CD4-positive, alpha-beta memory T cell (primary cell): ENCODE data around the gene C6orf136. TPM values are rescaled to one million over a fixed set of nuclear protein-coding genes. Genes with fewer than 3 reads are reported as not detected.

Experiments used
- CTCF ChIA-PET: fragments of 350-600 bp; sonication (Branson Sonifier 250); formaldehyde crosslinking; loops from one replicate; lab custom pipeline; 2021; ENCODE audit warnings: inconsistent platforms; ENCODE audit not compliant: partially characterized antibody; lab: Charles Lee
- POLR2A ChIA-PET: fragments of 350-600 bp; sonication (Branson Sonifier 250); formaldehyde crosslinking; loops from one replicate; lab custom pipeline; 2021; ENCODE audit not compliant: partially characterized antibody; lab: Charles Lee
- DNase-seq, 5 donors: peaks; one replicate each; pipeline versions ENCODE4 v3.0.0 to v3.0.0-alpha.2; 2020 to 2022; ENCODE audit warnings: mixed read lengths in 1 of 5
- H3K27ac ChIP-seq: one replicate; pipeline ENCODE4 v1.7.0; 2013; ENCODE audit warnings: low read depth, low read length
- H3K27me3 ChIP-seq: 2 replicates; pipeline ENCODE4 v1.7.0; 2013; ENCODE audit warnings: mild to moderate bottlenecking, low read length, moderate library complexity; ENCODE audit not compliant: insufficient read depth
- H3K36me3 ChIP-seq: 2 replicates; pipeline ENCODE4 v1.7.0; 2013; ENCODE audit warnings: mild to moderate bottlenecking, low read length, moderate library complexity; ENCODE audit not compliant: insufficient read depth
- H3K4me1 ChIP-seq: 2 replicates; pipeline ENCODE4 v1.7.0; 2013; ENCODE audit warnings: mild to moderate bottlenecking, low read length, moderate library complexity; ENCODE audit not compliant: insufficient read depth
- H3K4me3 ChIP-seq, 2 donors: one replicate each; pipeline ENCODE4 v1.7.0; 2013; ENCODE audit warnings: low read length in 2 of 2, mild to moderate bottlenecking in 1 of 2
- H3K9me3 ChIP-seq, 2 donors: one replicate each; pipeline ENCODE4 v1.7.0; 2013; ENCODE audit warnings: low read length in 2 of 2, control low read depth in 1 of 2; ENCODE audit not compliant: control insufficient read depth in 1 of 2
- H3K27ac Mint-ChIP-seq, 7 donors: one replicate each; pipeline ENCODE4 v1.8.0; 2020 to 2021; ENCODE audit warnings: mixed read lengths in 7 of 7, mild to moderate bottlenecking in 6 of 7, inconsistent platforms in 3 of 7, moderate library complexity in 3 of 7
- H3K27me3 Mint-ChIP-seq, 2 donors: one replicate each; pipeline ENCODE4 v1.8.0; 2020 to 2021; ENCODE audit warnings: mixed read lengths in 2 of 2
- H3K36me3 Mint-ChIP-seq, 2 donors: one replicate each; pipeline ENCODE4 v1.8.0; 2020 to 2021; ENCODE audit warnings: mixed read lengths in 2 of 2, inconsistent platforms in 1 of 2, mild to moderate bottlenecking in 1 of 2
- H3K4me1 Mint-ChIP-seq, 4 donors: one replicate each; pipeline ENCODE4 v1.8.0; 2020 to 2021; ENCODE audit warnings: mixed read lengths in 4 of 4, mild to moderate bottlenecking in 1 of 4
- H3K4me3 Mint-ChIP-seq, 8 donors: one replicate each; pipeline ENCODE4 v1.8.0; 2020 to 2021; ENCODE audit warnings: mixed read lengths in 8 of 8, mild to moderate bottlenecking in 7 of 8, moderate library complexity in 6 of 8, inconsistent platforms in 3 of 8
- H3K9me3 Mint-ChIP-seq, 8 donors: one replicate each; pipeline ENCODE4 v1.8.0; 2020 to 2021; ENCODE audit warnings: mixed read lengths in 8 of 8, mild to moderate bottlenecking in 5 of 8, inconsistent platforms in 3 of 8, moderate library complexity in 1 of 8
- intact Hi-C: fragments of 100-400 bp; cut with micrococcal nuclease; formaldehyde crosslinking; loops from one replicate; pipeline ENCODE4 v1.15.1; 2023
- polyA plus RNA-seq, 2 donors: library from polyadenylated mRNA; unstranded; fragments of 300-500 nt; fragmentation: Illumina TruSeq; gene quantifications; one replicate each; pipeline ENCODE4 v1.2.3, GENCODE V29; 2021
- total RNA-seq, 2 experiments: library from RNA; stranded (reverse); gene quantifications; one replicate each; pipeline ENCODE4 v1.2.3, GENCODE V29; 2021

The C6orf136 gene
- total and polyA plus RNA-seq, 4 experiments from 2014 or later, result 6.2 to 35.0 (median 22.7) TPM

DNA sequence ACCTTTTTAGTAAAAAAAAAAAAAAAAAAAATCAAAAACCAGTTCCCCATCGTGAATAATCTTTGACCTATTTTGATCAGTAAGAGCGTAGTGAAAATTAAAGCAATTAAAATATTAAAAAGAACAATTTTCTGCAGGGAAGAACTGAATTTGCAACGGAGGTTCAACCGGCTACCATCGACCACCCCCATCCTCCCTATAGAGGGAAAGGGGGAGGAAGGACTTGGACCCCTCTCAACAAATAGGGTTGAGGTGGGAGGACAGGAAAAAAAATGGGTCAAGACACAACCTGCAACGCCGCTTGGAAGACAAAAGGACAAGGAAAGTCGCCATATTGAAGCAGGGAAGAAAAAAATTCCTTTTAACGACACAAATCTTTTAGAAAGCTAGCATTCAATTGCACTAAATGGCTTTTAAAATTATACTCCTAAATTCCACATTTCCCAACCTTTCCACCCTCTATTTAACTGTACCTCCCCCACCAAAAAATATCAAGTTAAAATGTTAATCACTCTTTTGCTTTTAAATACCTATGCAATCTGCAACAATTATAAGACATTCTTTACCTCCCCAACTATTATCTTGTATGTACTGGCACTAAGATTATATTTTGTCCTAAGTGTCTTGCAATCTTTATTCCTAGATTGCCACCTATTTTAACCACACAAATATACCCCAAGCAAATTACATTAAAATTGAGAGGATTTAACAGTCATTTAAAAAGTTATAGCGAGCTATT lies 31.5 kb upstream of the C6orf136 start:
- peak overlapping the region; percentile 100 for H3K27ac Mint-ChIP-seq
- H3K4me3 Mint-ChIP-seq, result peak overlapping the region; percentile 97 to 100 (median 100)
- POLR2A ChIA-PET, result interaction anchor here (0.6 to 5.0 kb wide), 56 partner anchors 10 to 926 kb away, joined by 3 to 132 read pairs (median 6); partner anchors contain the start of genes ABCF1, ATAT1, C6orf136 and DDX39B
- H3K27me3 ChIP-seq, result no peaks in the 10 kb centered on the region
- CTCF ChIA-PET, result interaction anchor here (1.0 to 4.8 kb wide), 14 partner anchors 10 to 162 kb away, joined by 3 to 34 read pairs (median 6); partner anchors contain the start of gene ABCF1
- peaks cover 32 to 77% (median 50%) of the 10 kb centered on the region in 4 donors for H3K4me1 Mint-ChIP-seq
- peaks cover 60% of the 10 kb centered on the region for H3K4me1 ChIP-seq
- H3K27ac ChIP-seq, result peak overlapping the region; percentile 94
- H3K4me3 ChIP-seq, result peak overlapping the region; percentile 91 to 94
- H3K36me3 ChIP-seq, result peaks cover 20% of the 10 kb centered on the region
- DNase-seq, result peak; percentile 49 to 63 (median 56)
- H3K36me3 Mint-ChIP-seq, result peaks cover 35 to 48% of the 10 kb centered on the region in 2 donors
- H3K9me3 Mint-ChIP-seq, result peaks cover 0 to 19% (median 2%) of the 10 kb centered on the region in 8 donors
- intact Hi-C loops, result loop anchor here (5.0 kb wide), 1 partner anchor 548 kb away; the partner anchor contains the start of gene PPP1R11
- peaks cover 0 to 1% of the 10 kb centered on the region in 2 donors for H3K27me3 Mint-ChIP-seq
- H3K9me3 ChIP-seq, result no peaks in the 10 kb centered on the region

DNA sequence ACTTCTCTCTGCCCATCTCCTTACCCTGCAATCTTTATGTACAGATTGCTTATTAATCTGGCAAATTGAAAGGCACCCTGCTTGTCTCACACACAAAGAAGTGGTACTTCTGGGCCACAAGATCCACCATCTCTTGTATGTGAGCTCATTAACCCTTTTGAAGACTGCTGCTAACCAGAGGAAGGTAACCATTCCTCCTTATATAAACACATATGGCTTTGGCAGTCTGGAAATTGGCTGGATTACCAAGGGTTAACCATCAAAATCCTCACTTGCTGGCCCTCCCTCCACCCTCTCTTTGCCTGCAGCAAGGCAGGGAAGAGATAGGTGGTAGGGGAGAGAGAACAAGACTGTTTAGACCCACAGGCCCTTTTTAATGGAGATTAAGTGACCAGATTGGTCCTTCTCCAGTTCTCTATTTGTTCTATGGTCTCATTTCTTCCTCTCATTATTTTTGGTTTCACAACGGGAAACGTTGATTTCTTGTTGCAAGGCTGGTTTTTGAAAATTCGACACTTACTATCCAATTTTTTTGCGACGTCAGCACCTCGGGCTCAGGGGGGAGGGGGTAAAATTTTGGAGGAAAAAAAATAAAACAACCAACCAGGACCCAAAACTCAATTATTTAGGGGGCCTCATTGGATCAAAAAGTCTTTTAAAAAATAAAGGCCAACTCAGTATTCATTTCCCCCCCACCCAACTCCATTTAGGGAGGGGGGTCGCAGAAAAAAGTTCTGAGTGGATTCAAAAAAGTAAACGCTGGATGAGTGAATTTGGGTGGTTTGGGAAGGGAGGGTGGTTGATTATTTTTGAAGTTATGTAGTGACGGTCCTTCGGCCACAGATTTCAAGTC lies 30.7 kb upstream of the C6orf136 start:
- peaks cover 52% of the 10 kb centered on the region for H3K4me1 ChIP-seq
- peak overlapping the region; percentile 94 for H3K27ac ChIP-seq
- H3K9me3 ChIP-seq, result no peaks in the 10 kb centered on the region
- H3K4me1 Mint-ChIP-seq, result peaks cover 30 to 70% (median 43%) of the 10 kb centered on the region in 4 donors
- peaks cover 36 to 50% of the 10 kb centered on the region in 2 donors for H3K36me3 Mint-ChIP-seq
- H3K36me3 ChIP-seq, result peaks cover 25% of the 10 kb centered on the region
- H3K27ac Mint-ChIP-seq, result peak overlapping the region; percentile 100
- H3K4me3 ChIP-seq, result peak overlapping the region; percentile 91 to 94
- H3K27me3 ChIP-seq, result no peaks in the 10 kb centered on the region
- CTCF ChIA-PET, result interaction anchor here (3.9 to 4.8 kb wide), 5 partner anchors 19 to 132 kb away, joined by 22 to 34 read pairs (median 30); no protein-coding TSS in a partner anchor
- POLR2A ChIA-PET, result interaction anchor here (0.7 to 5.0 kb wide), 44 partner anchors 10 to 860 kb away, joined by 3 to 132 read pairs (median 10); partner anchors contain the start of genes ABCF1, ATAT1, C6orf136 and DHX16
- intact Hi-C loops, result loop anchor here (2.0 to 5.0 kb wide), 3 partner anchors 67 to 549 kb away; partner anchors contain the start of genes PPP1R11 and TCF19
- peak; percentile 64 to 71 (median 69) for DNase-seq
- H3K27me3 Mint-ChIP-seq, result peaks cover 0 to 1% of the 10 kb centered on the region in 2 donors
- peak overlapping the region; percentile 97 to 100 (median 100) for H3K4me3 Mint-ChIP-seq
- H3K9me3 Mint-ChIP-seq, result peaks cover 0 to 19% (median 2%) of the 10 kb centered on the region in 8 donors

DNA sequence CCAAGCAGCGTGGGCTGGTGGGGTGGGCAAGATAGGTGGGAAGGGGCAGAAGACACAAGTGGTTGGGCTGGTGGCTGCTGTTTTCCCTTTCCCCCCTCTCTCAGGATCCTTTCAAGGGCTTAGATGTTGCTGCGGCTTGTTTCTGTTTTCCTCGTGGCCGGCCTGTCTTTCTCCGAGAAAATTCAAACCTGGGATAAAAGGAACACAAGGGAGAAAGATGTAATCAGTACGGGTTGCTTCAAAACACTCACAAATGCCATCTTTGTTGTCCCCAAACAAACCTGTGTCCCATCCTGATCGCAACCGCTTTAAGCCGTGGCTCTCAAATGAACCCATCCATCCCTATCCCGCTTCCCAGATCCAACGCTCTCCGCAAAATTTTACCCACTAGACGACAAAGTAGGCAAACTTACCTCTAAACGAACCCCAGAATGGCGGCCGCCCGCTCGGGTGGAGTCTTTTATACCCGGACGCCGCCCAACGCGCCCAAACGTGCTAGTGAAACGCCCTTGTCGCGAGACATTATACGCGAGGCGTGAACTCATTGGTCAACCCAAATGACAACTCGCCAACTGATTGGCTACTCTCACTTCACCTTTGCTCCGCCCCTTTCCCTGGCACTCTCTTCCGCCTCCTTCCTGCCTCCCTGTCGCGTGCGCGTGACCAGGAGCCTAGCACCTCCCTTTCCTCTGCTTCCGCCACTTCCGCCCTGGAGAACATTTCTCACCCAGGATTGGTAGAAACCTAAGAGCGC lies 29.9 kb upstream of the C6orf136 start, which contains the start of gene PPP1R10:
Gene PPP1R10 (minus strand): TSS at position 433 of the 754 bp plus-strand sequence. CDS start 7,299 bp downstream, outside the sequence.
- peak within 1 kb of the TSS; percentile 91 to 95 for H3K4me3 ChIP-seq
- peak within 1 kb of the TSS; percentile 94 for H3K27ac ChIP-seq
- H3K36me3 ChIP-seq, result peaks cover 28% of the 10 kb centered on the region
- peak; percentile 98 to 100 (median 100) for DNase-seq
- H3K4me1 ChIP-seq, result peaks cover 45% of the 10 kb centered on the region
- no peaks in the 10 kb centered on the region for H3K9me3 ChIP-seq
- peaks cover 22 to 62% (median 35%) of the 10 kb centered on the region in 4 donors for H3K4me1 Mint-ChIP-seq
- H3K36me3 Mint-ChIP-seq, result peaks cover 40 to 57% of the 10 kb centered on the region in 2 donors
- no peaks in the 10 kb centered on the region for H3K27me3 ChIP-seq
- POLR2A ChIA-PET, result interaction anchor here (0.6 to 5.0 kb wide), 43 partner anchors 10 to 965 kb away, joined by 3 to 97 read pairs (median 6); partner anchors contain the start of genes ABCF1, ATAT1, C6orf136 and DHX16
- H3K9me3 Mint-ChIP-seq, result peaks cover 0 to 19% (median 2%) of the 10 kb centered on the region in 8 donors
- intact Hi-C loops, result loop anchor here (1.0 to 5.0 kb wide), 11 partner anchors 9 to 550 kb away; partner anchors contain the start of genes ABCF1, ATAT1, C6orf136 and DHX16
- peak within 1 kb of the TSS; percentile 97 to 100 (median 100) for H3K4me3 Mint-ChIP-seq
- peaks cover 0 to 1% of the 10 kb centered on the region in 2 donors for H3K27me3 Mint-ChIP-seq
- peak within 1 kb of the TSS; percentile 100 for H3K27ac Mint-ChIP-seq
- CTCF ChIA-PET, result interaction anchor here (1.3 to 2.8 kb wide), 5 partner anchors 9 to 135 kb away, joined by 4 to 24 read pairs (median 4); no protein-coding TSS in a partner anchor

DNA sequence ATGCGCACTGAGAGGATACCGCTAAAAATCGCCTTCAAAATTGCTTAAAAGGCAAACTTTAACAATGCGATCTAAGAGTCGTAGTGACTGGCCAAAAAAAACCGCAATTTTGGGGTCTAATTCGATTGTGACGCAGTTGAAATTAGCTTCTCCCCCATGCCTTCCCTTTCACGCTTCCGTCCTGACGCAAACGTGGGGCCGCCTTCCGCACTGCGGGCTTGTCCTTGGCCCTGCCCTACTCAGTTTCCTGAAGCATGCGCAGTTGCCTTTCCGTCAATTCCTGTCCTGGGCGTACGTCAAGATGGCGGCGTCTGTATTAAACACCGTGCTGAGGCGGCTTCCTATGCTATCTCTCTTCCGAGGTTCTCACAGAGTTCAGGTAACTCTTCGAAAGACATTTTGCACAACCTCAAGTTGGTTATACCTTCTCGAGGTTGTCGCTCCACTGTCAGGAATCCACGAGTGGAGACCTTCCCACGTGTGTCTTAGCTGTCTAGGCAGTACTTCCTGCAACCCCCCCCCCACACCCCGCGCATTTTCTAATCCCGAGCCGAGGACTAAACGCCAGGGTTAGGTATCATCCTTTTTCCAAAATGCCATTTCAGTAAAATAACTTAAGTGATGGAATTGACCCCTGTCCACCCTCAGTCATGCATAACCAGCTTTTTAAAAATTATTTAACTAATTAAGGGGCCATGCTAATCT lies 29.2 kb upstream of the C6orf136 start, which contains the start of gene MRPS18B:
Gene MRPS18B (plus strand): TSS at position 276 of the 705 bp plus-strand sequence. CDS start 26 bp downstream, at position 302.
- ChIA-PET CTCF (interaction anchor here (0.7 to 2.8 kb wide), 12 partner anchors 8 to 136 kb away, joined by 3 to 24 read pairs (median 5); partner anchors contain the start of genes ABCF1 and DHX16), POLR2A (interaction anchor here (0.6 to 2.8 kb wide), 51 partner anchors 9 to 964 kb away, joined by 3 to 43 read pairs (median 4); partner anchors contain the start of genes ABCF1, ATAT1, C6orf136 and DHX16)
- Mint-ChIP-seq H3K9me3 (peaks cover 0 to 19% (median 2%) of the 10 kb centered on the region in 8 donors), H3K4me1 (peaks cover 18 to 56% (median 30%) of the 10 kb centered on the region in 4 donors), H3K36me3 (peaks cover 44 to 60% of the 10 kb centered on the region in 2 donors), H3K27ac (peak within 1 kb of the TSS; percentile 100), H3K4me3 (peak within 1 kb of the TSS; percentile 97 to 100 (median 100)), H3K27me3 (peaks cover 0 to 1% of the 10 kb centered on the region in 2 donors)
- no peaks in the 10 kb centered on the region for H3K27me3 ChIP-seq
- peaks cover 35% of the 10 kb centered on the region for H3K36me3 ChIP-seq
- peaks cover 37% of the 10 kb centered on the region for H3K4me1 ChIP-seq
- H3K9me3 ChIP-seq, result no peaks in the 10 kb centered on the region
- intact Hi-C loops, result loop anchor here (1.0 to 5.0 kb wide), 11 partner anchors 9 to 550 kb away; partner anchors contain the start of genes ABCF1, ATAT1, C6orf136 and DHX16
- H3K27ac ChIP-seq, result peak within 1 kb of the TSS; percentile 94
- peak; percentile 98 to 100 (median 99) for DNase-seq
- H3K4me3 ChIP-seq, result peak within 1 kb of the TSS; percentile 91 to 95

DNA sequence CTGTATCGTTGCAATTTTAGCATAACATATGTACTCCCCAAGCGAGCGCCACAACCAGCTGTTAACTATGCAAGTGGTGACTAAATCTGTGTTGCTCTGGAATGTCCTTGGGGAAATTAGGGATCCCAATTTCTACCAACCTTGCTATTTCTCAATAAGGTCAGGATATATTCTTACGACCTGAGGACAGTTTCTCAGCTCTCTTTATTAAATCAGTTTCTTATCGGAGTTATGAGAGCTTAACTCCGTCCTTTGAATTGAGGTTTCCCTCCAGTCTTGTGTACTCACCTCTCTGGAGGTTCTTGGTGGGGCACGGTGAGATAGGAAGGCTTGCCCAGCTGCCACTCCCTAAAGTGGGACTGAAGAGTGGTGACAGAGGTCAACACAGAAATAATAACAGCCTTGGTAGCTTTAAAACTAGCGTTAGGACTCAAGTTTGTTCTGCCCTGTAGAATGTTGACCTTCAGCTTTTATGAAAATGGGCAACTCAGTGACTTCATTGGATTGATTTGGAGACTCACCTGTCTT lies 28.6 kb upstream of the C6orf136 start:
- peaks cover 47 to 65% of the 10 kb centered on the region in 2 donors for H3K36me3 Mint-ChIP-seq

More for the DNA sequence above, 28.6 kb upstream of the C6orf136 start:
- H3K9me3 ChIP-seq, result no peaks in the 10 kb centered on the region
- no peak for DNase-seq
- peaks cover 0 to 18% (median 2%) of the 10 kb centered on the region in 8 donors for H3K9me3 Mint-ChIP-seq
- peak overlapping the region; percentile 53 to 95 for H3K4me3 ChIP-seq
- H3K27ac Mint-ChIP-seq, result peak overlapping the region; percentile 100
- peak overlapping the region; percentile 97 to 100 (median 100) for H3K4me3 Mint-ChIP-seq
- H3K27me3 Mint-ChIP-seq, result peaks cover 0 to 1% of the 10 kb centered on the region in 2 donors
- intact Hi-C loops, result loop anchor here (5.0 kb wide), 1 partner anchor 551 kb away; the partner anchor contains the start of gene PPP1R11
- ChIA-PET CTCF (interaction anchor here (0.7 to 2.8 kb wide), 13 partner anchors 8 to 136 kb away, joined by 3 to 24 read pairs (median 5); partner anchors contain the start of genes ABCF1 and DHX16), POLR2A (interaction anchor here (0.6 to 2.8 kb wide), 39 partner anchors 9 to 963 kb away, joined by 3 to 43 read pairs (median 5); partner anchors contain the start of genes ABCF1, ATAT1, C6orf136 and DHX16)
- H3K27ac ChIP-seq, result peak overlapping the region; percentile 94
- H3K27me3 ChIP-seq, result no peaks in the 10 kb centered on the region
- peaks cover 31% of the 10 kb centered on the region for H3K4me1 ChIP-seq
- peaks cover 15 to 50% (median 26%) of the 10 kb centered on the region in 4 donors for H3K4me1 Mint-ChIP-seq
- H3K36me3 ChIP-seq, result peaks cover 42% of the 10 kb centered on the region
